Eye (tissue), 1 donor: Measurements from ENCODE around the gene KCNJ15.
A peak's percentile ranks its signal among the peaks of the same experiment; 100 is the strongest.

ENCODE experiments used
- DNase-seq: peaks from one replicate; pipeline ENCODE4 v3.0.0-alpha.2; 2015

Gene KCNJ15

GRCh38 chr21:38329162-38329561 is 72.4 kb downstream of the KCNJ15 start:
- DNase-seq: no peak

DNA sequence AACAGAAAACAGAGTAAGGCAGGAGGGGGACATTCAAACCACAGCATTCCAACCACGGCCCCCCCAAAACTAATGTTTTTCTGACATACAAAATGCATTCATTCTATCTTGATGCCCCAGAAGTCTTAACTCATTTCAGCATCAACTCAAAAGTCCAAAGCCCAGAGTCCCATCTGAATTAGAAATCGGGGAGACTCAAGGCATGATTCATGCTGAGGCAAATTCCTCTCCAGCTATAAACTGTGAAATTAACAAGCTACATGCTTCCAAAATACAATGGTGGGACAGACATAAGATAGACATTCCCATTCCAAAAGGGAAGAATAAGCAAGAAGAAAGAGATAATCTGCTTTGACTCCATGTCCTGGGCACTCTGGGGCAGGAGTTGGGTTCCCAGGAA is 73.9 kb downstream of the KCNJ15 start:
- no peak for DNase-seq

- DNase-seq: no peak
These were observed 76.8 kb downstream of the KCNJ15 start for GRCh38 chr21:38333301-38334272.

DNA sequence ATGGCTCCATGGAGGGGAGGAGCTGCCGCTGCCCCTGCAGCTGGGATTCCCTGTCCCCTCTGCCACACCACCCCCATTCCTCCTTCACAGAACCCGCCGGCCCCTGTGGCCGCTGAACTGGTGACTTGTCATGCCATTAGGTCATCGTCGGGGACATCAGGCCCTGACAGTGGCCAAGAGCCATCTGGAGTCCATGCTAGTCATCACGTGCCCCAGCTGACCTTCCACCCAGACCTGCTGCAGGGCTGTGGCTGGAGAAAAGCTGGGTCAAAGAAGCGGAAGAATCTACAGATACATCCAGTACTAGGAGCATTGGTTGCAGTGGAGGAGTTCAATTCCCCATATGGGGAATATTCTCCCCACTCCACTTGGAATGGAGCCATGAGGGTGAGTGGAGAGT is 78.1 kb downstream of the KCNJ15 start:
- DNase-seq: no peak

DNA sequence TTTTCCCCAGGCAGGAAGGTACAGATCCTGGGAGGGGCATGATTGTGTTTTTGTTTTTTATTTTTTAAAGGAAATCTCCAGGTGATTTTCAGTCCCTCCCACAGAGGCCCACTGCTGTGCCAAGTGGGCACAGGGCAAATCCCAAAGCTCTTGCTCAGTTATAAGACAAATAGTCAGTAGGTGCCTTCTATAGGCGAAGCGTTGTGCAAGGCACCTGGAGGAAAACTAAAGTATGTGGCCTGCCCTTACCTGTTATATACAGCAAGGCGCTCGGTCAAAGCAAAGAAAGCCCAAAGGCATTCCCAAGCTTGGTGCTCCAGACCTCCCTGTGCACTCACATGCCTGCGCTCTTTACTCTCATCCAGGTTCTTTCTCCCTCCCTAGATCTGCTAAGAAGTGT is 81.0 kb downstream of the KCNJ15 start:
- DNase-seq: no peak

DNA sequence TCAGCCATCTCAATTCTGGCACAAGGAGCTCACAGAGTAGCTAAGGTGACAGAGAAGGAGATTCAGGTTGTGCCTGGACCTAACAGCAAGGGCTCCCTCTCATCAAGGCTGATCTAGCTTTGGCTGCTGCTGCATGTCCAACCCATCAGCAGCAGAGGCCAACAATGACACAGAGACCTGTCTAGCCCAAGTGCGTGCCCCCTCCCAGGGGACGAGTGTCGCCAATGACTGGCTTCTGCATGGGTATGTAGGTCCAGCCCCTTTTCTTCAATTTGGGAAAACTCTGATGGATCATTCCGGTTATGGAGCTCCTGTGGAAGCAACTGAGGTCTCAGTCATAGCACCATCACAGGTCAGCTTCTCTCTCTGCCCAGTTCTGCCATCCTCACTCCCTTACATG is 83.3 kb downstream of the KCNJ15 start:
- no peak for DNase-seq

DNA sequence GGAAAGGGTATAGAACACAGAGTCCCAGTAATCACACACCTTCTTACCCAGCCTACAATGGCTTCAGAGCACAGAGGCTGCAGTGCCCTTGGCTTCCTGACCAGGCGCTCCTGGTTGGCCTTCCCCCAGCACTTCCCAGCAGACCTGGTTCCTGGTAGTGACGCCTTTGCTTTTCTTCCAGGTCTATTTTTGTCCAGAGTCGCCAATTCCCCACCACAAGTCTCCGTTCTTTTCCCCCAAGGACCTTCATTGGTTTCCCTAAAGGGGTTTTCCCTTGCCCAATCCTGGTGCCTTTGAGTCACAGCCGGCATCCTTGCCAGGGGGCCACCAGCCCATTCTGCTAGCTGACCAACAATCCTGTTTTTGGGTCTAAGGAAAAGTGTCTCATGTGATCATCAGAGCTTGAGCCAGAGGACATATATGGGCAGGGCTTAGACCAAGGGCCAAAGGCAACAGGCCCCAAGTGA is 84.8 kb downstream of the KCNJ15 start:
- DNase-seq: no peak

DNA sequence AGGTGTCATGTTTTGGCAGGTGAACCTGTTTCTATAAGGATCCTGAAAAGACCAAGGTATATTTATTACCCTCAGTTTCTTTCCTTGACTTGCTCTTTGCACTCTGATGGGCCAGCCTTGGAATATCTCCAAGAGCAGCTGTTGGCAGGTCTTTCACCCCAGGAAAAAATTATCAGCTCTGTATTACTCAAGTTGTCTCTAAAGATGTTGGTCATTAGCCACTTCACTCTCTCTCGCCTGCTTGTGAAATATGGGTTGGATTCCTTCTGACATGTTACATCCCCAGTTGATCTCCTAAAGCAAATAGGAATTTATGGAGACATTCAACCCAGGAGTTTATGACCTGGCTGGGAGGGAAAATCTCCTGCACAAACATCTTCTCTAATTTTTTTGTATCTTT is 85.9 kb downstream of the KCNJ15 start:
- no peak for DNase-seq

- DNase-seq: no peak
These were observed 86.9 kb downstream of the KCNJ15 start for GRCh38 chr21:38343691-38344090.

- DNase-seq: no peak
These were observed 89.5 kb downstream of the KCNJ15 start for GRCh38 chr21:38346286-38346685.

DNA sequence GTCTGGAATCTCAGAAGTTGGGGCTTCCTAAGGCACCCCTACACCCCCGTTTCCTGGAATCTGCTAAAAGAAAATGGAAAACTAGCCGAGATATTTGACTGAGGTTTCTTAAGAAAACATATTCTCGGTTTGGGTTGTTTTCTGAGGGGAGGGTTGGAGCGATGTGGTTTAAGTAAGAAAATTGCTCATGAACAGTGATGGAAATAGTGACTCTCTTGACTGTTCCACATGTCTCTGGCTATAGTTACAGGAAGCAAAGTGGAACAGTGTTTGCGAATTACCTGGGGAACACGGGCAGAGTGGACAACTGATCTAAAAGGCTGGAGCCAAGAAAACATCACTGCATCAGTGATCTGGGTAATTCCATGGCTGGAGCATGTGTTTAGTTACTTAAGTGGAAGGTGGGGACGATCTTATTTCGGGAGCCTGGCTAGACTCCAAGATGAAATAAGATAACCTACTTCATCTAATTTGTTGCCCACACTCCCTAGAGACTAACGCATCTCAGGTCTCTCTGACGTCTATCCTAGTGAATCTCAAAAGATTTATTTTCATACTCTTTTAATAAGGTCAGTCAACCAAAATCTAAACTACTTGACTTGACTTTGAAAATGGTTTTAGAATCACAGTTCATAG is 92.4 kb downstream of the KCNJ15 start:
- peak; percentile 43 for DNase-seq

GRCh38 chr21:38349977-38350376 is 93.2 kb downstream of the KCNJ15 start:
- DNase-seq: no peak

DNA sequence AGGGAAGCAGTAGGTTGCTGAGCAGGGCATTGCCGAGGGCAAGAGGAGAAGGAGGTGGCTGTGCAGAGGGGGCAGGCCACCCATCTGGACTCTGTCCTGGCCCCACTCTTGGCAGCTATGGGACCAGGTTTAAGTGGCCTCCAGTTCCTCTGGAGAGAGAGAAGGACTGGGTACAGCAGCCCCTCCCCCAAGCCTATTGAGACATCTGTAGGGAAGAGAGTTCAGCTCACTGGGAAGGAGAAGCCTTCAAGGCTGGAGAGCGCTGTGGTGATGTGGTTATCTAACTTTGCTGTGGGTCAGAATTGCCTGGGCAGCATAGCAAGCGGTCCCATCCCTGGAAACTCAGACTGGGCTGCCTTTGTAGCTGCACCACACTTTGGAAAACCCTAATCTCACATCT is 93.9 kb downstream of the KCNJ15 start:
- no peak for DNase-seq

DNA sequence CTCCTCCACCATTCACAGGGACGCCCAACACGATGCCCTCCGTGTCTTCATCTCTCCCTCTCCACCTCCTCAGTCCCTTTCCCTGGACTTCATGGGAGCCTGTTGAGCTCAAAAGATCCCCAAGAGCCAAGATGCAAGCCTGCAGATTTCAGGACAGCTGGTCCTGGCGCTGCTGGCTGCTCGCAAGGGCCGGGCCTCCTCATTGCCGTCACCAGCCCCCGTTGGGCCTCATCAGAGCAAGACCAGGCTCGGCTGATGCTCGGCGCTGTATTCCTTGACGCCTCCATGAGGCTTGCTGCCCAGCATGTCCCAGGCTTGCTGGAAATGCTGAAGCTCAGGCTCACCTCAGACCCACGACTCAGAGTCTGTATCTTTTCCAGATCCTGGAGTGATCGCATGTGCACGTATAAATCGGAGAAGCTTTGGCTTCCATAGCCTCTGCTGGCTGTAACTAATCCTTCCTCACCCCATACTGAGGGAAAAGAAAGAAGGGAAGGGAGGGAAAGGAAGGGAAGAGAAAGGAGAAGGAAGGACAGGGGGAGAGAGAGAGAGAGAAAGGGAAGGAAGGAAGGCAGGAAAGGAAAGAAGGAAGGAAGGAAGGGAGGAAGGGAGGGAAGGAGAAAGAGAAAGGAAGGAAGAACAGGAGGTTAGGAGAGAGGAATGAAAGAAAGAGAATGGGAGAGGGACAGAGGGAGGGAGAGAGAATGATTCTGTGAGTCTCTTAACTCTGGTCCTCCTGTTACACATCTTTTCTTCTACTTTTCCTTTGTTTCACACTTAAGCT is 94.6 kb downstream of the KCNJ15 start:
- peak; percentile 4 for DNase-seq

DNA sequence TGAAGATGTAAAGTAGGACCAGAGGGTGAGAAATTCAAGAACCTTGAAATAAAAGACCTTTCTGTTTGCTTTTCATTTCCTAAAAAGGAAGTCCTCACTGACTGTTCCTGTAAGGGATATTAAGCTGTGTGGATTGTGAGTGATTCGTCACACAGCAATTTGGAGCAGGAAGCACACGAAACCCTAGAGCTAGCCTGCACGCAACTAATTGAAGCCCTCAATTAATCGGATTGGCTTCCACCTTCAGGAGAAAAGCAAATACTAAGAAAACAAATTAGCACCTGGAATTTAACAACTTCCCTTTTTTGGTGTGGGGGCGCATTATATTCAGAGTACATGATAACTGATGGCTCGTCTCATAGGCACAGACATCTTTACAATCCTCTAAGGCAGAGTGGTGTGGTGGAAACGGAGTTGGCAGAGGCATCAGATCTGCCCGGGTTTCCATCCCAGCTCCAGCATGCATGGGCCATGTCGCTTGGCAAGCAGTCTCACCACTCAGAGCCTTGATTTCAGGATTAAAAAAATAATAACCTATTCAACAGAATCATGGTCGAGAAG is 95.2 kb downstream of the KCNJ15 start:
- peak; percentile 3 for DNase-seq

DNA sequence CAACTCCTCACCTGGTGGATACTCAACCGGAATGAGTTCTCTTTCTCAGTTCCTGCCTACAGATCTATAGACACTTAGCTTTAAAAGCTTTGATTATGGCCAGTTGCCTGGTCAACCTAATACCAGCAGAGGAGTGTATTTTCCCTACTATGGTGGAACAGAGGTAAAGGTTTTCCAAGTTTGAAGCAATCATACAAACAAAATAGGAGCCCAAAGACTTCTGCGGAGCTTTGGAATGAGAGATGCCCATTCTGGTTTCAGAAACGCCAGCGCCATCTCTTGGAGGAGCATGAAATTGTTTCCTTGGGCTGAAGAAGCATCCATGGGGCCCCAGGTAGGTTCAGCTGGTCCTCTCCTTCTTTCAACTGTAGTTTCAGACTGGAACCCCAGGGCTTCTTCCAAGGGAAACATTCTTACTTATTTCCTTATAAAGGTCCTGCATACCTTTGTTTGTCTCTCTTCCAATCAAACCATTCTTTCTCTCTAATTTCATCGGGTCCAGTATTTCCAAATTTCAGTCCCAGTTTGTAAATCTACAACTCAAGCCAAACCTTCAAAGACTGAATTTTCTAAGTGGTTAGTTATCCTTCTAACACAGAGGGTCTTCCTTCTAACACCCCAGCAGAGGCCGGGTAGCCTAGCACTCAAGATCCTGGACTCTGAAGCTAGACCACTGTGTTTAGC is 95.9 kb downstream of the KCNJ15 start:
- DNase-seq: peak; percentile 75

DNA sequence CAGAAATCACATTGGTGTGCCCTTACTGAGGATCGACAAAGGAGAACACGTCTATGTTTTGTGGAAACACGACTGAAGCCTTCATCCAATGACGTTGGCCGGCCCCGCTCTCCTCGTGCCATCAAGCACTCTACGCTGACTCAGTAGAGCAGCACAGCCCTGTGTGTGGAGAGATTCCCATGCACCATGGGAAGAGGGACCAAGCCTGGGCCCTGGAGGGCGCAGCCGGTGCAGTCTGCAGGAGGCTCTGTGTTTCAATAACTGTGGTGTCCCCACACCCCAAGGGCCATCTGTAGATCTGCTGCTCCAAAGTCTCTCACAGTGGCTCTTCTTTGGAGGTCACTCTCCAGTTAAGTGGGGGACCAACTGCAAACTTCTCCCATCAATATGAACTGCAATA is 97.4 kb downstream of the KCNJ15 start:
- DNase-seq: no peak

DNA sequence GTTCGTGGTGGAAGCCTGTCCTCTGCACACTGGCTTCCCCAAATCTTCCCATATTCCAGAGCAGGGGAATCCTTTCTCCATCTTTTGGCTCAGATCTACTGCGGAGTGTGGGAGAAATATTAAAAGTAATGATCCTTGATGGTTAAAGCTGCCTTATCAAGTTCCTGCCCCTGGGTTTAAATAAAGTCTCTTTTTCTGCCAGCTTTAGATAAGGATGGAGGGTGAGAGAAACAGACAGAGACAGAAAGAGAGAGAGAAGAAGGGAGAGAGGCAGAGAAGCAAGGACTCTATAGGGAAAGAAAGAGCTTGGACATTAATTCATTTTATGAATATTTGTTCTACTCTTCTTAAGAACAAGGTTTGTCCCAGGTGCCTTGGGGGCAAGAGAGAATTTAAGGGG is 98.0 kb downstream of the KCNJ15 start:
- no peak for DNase-seq

DNA sequence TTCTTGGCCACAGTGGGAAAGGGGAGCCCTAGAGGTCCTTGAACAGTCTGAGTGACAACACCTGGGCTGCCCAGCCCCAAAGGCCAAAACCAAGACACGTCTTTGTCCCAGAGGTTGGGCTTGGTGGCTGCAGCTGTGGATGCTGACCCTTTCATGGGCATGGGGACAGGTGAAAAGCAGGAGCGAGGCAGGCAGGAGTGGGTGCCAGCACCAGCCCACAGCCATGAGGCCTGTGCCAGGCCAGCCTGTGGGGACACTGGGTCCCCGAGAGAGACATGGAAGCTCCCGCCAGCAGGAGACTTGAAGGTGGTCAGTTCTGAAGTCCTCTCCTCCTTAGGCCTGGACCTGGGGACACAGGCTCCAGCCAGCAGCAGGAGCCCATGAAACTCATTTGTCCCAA is 98.6 kb downstream of the KCNJ15 start:
- no peak for DNase-seq

- DNase-seq: peak; percentile 91
These were observed 99.4 kb downstream of the KCNJ15 start for GRCh38 chr21:38355992-38356781.
